Body of pancreas (tissue), 4 donors: ENCODE measurements around the gene RPS6KA2.
A peak's percentile ranks its signal among the peaks of the same experiment; 100 is the strongest.

ENCODE experiments used
- POLR2A ChIP-seq, 3 donors: fragments of 450-650 bp; IDR thresholded peaks; one replicate each; pipeline ENCODE4 v1.6.1; 2016; ENCODE audit warnings: antibody characterized with exemption in 3 of 3, mild to moderate bottlenecking in 2 of 3
- TF ChIP-seq, protein P1 (sequence below), 7 experiments: fragments of 450-650 bp in 4 of 7; fragments of 200-600 bp in 3 of 7; sonication (generic) in 3 of 7; IDR thresholded peaks; one replicate each; pipeline ENCODE4 v1.5.1; 2016 to 2019; ENCODE audit warnings: antibody characterized with exemption in 7 of 7

DNA sequence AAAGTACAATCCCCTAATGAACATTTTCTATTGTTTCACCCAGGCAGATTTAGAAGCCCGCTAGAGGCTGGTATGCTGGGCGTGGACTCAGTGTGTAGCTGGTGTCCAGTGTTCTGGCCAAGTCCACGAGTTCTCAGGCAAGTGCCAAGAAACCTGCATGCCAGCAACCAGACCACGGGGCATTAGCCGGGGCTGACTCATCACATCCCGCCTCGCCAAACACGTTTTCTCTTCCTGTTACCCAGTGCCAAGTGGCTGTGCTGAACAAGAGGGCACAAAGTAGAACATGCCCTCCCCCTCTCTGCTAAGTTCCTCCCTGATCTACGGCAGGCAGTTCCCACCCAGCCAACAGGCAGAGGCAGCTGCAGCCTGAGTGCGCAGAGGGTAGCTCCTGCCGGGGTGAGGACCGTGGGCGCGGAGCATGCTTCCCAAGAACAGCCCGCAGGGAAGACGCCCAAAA, 70.2 kb downstream of the RPS6KA2 start:
- TF ChIP-seq, protein P1, sequence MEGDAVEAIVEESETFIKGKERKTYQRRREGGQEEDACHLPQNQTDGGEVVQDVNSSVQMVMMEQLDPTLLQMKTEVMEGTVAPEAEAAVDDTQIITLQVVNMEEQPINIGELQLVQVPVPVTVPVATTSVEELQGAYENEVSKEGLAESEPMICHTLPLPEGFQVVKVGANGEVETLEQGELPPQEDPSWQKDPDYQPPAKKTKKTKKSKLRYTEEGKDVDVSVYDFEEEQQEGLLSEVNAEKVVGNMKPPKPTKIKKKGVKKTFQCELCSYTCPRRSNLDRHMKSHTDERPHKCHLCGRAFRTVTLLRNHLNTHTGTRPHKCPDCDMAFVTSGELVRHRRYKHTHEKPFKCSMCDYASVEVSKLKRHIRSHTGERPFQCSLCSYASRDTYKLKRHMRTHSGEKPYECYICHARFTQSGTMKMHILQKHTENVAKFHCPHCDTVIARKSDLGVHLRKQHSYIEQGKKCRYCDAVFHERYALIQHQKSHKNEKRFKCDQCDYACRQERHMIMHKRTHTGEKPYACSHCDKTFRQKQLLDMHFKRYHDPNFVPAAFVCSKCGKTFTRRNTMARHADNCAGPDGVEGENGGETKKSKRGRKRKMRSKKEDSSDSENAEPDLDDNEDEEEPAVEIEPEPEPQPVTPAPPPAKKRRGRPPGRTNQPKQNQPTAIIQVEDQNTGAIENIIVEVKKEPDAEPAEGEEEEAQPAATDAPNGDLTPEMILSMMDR (IDR thresholded peaks at IDR 0.05) = peak in 3 of 7 experiments; percentile 8 to 28 (median 10)
- peak in 2 of 3 donors; percentile 51 to 59 for TF ChIP-seq POLR2A (IDR thresholded peaks at IDR 0.05)
